HG02885 (cell line): ENCODE results near the gene RAB30.
"Not testable (repeated sequence)": the region's sequence is repeated elsewhere in the genome, so short reads cannot be mapped to it uniquely, and the experiment has no call there.

Source experiments
- ATAC-seq: cut with Tn5 transposase; IDR thresholded peaks from one replicate; pipeline ENCODE4 v1.9.1; 2021; ENCODE audit warnings: mild to moderate bottlenecking; ENCODE audit not compliant: unreplicated experiment, poor library complexity

RAB30 gene

DNA sequence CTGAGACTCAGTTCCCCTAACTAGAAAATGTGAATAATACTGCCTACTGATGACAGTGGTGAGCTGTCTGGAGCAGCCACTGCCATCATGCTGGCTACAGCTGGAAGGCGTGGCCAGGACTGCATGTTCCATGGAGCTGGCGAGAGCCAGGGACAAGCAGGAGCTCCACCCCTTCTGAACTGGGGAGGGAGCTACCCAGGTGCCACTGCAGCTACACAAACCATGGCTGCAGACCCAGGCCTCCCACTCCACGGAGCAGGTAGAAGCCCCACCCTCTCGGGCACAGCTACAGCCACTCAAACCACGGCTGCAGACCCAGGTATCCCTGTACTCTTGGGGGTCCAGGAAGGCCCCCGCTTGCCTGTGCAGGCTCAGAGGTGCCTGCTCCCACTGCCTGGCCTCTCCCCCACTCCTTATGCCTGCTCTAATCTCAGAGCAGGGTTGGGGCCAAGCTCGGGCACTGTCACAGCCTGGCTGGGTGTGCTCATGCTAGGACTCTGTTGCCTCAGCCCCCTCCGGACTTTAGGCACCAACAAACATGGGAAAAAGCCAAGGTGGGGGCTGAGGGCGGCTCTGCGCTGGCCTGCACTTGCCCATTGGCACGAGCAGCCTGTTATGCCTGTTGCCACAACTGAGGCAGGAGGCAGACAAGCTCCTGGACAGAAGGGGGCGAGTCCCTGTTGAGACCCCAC, 51.7 kb downstream of the RAB30 start:
- no peak for ATAC-seq

DNA sequence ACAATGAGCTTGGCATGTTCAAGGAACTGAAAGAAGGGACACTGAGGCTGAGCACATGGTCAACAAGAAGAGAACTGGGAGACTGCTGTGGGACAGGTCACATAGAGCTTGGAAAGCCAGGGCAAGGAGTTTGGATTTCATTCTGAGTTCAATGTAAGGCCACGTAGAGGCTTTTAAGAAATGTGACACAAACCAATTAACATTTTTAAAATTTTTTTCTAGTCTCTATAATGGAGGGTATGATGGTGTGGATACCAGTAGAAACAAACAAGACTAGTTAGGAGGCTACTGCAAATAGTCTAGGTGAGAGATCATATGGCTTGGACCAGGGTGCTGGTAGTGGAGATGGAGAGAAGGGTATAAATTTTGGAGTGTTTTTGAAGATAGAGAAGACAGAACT, 56.7 kb downstream of the RAB30 start:
- no peak for ATAC-seq

DNA sequence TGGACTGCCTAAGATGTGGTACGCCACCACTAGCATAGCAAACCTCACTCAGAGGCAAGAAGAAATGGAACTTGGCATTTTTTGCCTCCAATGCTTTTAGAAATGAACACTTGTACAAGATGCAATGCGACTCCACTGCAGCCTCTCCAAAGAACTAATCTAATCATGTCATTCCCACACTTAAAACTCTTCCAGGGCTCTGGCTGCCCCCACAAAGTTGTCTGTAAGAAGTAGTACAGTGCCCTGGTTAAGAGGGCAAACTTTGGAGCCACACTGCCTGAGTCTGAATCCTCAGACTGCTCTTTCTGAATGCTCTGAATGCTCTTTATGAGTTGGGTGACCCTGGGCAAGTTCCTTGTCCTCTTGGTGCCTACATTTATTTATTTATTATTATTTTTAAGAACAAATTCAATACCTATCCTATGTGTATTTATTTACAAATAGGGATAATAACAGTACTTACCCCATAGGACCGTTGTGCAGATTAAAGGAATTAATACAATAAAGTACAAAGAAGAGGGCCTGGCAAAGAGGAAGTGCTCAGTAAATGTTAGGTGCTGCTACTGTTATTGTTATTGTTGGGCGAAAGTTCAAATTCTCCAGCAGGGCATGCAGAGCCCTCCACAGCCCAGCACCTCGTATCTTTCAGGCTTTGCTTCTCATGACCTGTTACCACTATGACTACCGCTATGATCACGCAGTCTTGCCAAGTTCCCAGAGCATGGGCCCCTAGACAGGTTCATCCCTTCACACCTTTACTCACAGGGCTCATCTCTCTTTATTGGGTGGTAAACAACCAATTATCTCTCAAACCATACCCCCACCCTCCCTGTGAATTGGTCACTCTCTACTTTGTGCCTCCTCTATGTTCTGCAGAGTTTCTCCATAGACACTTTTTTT, 59.3 kb downstream of the RAB30 start:
- ATAC-seq = no peak

DNA sequence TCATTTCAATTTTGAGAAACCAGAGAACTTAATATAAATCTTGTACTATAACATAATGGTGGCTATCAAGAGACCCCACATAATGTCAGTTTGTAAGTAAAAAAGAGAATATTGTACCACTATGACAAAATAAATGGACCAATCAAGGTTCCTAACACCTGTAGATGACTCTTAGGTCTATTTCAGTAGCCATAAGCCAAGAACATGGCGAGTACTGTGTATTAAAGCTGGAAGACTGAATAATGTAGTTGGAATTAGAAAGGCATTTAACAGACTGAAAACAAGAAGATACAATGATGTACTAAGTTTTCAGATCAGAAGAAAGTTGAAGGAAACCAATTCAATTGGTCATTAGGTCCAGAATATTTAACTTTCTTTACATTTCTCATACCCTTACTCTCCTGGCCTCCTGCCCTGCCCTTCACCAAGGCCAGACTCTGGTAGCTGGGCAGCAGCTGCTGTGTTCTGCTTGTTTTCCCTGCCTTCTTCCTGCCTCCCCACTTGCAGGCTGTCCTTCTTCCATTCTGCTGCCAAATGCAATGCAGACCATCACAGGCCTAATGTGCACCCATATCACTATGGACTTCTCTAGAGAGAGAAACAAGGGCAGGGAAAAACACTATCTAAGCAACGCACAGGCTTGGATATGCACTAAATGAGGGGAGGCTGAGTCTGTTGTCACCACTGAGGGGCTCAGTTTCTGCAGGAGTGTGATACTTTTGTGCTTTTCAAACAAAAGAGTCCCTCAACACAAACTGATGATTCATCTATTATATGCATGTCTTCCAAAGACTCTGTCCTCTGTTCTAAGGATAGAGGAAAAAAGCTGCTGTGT, 60.1 kb downstream of the RAB30 start:
- no peak for ATAC-seq

DNA sequence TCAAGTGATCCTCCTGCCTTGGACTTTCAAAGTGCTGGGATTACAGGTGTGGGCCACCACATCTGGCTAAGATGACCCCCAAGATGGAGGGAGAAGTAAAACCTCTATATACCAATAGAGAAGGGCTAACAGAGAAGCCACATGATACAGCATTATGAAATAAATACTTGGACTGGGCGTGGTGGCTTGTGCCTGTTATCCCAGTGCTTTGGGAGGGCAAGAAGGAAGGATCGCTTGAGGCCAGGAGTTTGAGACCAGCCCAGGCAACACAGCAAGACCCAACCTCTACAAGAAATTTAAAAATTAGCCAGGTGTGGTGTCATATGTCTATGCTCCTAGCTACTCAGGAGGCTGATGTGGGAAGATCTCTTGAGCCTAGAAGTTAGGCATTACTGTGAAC, 61.7 kb downstream of the RAB30 start:
- no peak for ATAC-seq

DNA sequence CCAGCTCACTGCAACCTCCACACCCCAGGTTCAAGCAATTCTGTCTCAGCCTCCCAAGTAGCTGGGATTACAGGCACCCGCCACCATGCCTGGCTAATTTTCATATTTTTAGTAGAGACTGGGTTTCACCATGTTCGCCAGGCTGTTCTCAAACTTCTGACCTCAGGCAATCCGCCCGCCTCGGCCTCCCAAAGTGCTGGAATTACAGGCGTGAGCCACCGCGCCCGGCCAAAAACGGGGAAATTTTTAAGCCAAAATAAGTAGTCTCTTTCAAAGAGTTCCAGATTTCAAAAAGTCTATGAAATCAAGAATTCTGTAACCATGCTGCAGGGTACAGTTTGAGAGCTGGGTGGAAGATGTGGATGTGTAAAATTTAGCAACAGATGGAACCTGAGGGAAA, 62.6 kb downstream of the RAB30 start:
- ATAC-seq = not testable (repeated sequence)

DNA sequence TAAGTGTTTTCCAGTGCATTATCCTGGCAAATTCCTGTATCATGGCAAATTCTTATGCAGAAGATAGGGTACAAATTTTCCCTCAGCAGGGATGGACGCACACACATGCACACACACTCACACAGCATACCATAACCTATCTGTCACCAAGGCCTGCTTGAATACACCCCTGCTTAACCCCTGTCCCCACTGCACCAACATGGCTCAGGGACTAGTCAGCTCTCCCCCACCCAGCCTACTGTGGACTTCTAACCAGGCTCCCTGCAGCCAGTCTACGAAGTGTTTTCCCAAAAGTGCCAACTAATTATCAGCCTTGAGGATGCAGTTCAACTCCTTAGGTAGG, 63.1 kb downstream of the RAB30 start:
- ATAC-seq = no peak

DNA sequence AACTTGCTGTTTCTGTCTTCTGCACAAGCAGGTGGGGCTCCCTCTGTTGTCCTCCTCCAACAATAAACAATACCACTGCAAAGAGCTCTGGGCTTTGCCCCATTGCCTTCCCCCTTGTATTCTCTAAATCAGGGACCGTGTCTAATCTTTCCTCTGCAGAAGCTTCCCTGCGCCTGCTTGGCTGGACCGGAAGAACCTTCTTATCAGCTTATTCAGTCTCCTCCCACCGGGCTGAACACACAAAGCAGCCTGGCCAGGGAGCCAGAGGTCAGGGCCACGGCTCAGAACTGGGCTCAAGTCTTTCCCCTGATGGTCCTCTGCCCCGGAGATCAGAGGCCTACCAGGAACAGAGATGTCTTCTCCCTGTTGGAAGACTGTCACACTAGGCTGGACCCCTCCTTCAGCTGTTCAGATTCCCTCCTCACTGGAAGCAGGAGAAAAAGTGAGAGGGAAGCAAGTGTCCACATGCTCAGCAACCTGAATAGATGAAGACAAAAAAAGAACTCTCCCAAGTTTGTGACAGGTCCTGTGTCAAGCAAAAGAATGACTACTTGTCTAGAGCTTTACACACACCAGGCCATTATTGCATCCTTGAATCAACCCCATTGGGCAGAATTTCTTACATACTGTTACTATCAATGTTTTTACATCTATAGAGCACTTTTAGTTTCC, 63.7 kb downstream of the RAB30 start:
- ATAC-seq = peak; percentile 68

DNA sequence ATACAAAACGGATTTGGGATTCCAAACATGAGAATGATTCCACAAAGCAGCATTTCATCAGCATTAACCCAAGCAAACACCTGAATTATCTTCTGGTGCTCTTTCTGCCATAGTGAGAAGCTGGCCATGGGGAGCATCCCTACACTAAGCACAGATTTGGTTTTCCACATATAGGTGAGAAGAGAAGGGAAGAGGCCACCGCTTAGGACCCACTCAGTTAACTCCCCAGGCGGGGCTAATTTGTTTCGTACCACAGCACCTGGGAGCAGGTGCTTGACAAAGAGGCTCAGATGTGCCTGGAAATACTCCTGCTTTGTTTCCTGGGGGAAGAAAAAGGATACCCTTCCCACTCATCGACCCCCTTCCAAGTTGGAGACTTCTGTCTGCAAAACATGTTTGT, 64.2 kb downstream of the RAB30 start:
- no peak for ATAC-seq

DNA sequence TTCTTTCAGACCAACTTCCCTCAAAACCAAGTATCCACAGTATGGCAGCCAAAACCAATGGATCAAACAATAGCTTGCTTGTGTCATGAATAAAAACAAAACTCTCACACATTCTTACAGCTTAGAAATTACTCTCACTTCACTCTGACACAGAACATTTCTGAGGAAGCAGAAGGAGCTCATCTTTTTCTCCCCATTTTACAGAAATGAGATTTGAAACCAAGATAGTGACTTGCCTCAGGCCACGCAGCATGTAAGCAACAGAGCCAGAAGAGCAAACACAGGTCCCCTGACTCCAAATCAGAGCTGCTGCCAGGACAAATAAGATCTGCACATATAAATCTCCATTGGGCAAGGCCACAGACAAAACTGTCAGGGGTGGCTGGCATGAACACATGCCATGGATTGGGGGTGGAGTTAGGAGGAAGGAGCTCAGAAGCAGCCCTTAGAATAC, 64.8 kb downstream of the RAB30 start:
- peak; percentile 80 for ATAC-seq

DNA sequence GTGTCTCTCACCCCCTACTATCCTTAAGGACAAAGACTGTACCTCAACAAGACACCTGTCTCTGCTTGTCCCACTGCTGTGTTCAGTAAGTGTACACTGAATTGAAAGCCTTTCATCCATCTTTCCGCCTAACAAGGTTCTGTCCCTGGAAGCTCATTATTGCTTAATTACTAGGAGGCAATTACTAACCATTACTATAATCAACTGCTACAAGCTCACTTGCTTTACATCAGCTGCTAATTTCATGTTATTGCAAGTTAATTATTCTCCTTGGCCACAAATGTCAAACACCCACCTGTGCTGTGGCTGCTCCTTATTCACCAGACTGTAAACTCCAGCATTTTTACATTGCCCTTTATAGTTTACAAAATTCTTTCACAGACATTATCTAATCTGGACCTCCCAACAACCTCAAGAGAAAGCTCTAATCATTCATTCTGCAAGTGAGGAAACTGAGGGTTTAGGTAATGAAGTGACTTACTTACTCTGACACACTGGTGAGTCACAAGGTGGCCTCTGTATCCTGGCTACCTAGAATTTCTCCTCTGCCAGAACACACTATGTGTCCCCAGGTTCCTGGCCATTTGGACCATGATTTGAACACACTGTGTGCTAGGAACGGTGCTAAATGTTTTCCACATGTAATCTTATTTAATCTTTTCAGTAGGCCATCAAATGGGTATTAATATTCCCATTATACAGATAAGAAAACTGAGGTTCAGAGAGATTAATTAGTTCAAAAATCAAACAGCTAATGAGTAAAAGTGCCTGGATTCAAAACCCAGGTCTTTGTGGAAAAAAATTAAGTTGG, 66.7 kb downstream of the RAB30 start:
- no peak for ATAC-seq

DNA sequence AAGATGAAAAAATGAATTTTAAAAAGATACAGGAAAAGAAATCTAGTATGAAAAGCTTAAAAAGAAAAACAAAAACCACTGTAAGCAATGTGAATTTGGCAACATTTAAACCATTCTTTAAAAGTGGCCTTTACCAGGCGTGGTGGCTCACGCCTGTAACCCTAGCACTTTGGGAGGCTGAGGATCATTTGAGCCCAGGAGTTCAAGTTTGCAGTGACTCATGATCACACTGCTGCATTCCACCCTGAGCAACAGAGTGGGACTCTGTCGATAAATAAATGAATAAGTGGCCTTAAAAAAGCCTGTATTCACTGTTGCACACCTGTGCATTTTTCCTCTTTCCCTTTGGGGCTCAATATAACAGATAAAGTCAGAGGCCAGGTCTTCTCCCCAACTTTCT, 69.2 kb downstream of the RAB30 start:
- ATAC-seq = no peak

DNA sequence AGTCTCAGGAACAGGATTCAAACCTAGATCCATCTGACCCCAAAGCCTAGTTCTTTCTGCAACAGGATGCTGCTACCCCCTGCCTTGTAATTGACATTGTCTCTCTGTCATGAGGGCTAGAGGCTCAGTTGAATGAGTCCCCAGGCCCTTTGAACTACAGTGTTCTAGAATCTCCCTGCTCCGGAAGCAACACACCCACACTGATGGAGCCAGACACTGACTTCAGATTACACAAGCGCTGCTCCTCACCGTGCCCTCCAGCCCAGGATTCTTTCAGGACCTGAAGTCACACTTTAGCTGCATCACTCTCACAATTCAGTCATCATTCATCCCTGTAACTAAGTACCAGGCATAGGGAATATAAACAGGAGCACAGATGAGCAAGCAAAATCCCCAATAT, 69.6 kb downstream of the RAB30 start:
- ATAC-seq = no peak

DNA sequence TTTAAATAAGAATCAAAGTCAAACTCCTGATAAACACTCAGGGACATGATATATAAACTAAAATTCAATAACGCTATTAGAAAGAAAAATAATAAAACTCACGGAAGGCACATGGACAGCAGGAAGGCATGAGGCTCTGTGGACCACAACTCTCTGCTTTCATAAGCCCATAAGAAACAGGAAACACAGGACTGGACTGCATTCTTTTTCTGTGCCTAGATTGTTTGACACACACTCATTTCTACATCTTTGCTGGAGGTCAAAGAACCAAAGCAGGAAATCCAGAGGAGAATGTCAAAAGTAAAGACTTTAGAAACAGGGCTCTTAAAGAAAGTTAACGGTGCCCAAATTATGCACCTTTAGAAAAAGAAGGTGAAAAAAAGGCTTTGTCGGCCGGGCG, 71.3 kb downstream of the RAB30 start:
- no peak for ATAC-seq

DNA sequence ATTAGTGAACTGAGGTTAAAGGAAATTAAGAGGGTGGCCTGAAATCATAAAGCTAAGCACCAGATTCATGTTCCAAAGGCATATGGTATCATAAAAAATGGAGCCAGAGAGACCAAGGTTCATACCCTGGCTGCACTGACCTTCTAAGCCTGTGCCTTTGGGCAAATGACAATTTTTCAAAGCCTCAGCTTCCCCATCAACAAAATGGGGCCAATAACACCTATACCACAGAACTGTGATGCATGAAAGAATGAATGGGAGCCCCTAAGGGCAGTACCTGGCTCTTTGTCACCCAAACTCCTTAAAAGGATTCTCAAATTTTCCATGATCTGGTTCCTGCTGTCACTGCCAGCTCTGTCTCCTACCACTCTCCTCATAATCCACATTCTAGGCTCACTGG, 72.5 kb downstream of the RAB30 start:
- ATAC-seq = no peak

DNA sequence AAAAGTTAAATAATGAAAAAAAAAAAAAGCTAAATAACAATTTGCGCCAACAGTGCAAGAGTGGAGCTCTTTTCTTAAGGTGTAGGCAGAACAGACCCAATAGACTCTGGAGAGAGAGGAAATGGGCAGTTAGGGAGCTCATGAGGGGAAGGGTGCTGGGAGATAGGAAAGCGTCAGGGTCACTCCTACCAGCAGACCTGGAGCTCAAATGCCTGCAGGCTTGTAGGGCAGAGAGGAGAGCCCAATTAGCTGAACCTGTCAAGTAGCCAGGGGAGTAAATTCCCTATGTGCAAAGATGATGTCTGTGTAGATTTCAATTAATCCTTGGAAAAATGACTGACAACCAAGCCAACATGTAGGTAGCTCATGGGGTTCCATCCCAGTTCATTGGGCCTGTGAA, 73.0 kb downstream of the RAB30 start:
- ATAC-seq = no peak

DNA sequence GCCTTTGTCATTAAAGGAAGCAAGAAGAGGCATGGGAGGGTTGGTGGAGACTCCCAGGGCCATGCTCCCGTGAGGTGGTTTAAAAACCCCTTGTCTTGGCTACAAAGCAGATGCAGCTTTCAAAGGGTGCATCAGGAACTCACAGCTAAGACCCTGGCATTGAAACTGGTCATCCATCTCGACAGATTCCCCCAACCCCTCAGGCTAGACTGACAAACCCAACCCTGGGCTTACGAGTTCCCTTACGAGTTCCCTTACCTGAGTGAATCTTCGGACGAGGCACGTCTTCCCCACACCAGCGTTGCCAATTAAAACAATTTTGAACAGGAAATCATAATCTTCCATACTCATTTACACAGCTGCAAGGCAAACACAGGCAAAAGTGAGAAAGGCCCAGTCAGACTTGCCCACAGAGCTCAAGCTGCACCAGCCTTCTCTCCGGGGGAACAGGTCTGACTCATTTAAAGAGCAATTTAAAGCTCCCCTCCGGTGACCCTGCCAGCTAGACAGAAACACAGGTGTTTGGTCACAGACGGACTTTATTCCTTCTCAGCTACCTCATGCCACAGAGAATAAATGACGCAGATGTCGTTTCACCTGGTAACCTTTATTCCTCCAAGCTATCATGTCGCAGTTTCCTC, 74.6 kb downstream of the RAB30 start:
- peak; percentile 91 for ATAC-seq

DNA sequence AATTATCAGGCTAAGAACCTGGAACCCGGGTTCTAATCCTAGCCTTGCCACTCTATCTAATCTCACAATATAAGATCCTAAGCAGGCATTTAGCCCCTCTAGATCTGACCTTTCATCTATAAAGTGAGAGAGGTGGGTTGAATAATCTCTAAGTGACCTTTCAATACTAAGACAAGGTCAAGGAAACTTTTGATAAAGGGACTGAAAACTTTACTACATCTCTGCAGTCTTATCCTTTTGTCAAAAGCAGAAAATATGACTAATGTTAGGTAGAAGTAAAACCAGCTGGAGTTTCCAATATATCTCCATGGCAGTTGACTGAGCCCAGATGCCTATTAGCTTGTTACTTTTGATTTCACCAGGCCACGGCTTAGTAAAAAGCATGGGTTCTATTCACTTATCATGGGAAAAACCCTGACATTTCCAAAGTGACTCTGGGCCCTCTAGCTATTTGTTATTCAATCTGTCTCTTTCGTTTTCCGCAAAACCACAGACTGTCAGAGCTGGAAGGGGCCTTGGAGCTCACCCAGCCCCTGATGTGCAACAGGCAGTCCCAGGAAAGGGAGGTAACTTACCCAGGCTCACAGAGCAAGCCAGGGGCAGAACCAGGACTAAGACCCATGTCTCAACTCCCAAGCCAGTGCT, 75.8 kb downstream of the RAB30 start:
- peak; percentile 24 for ATAC-seq

DNA sequence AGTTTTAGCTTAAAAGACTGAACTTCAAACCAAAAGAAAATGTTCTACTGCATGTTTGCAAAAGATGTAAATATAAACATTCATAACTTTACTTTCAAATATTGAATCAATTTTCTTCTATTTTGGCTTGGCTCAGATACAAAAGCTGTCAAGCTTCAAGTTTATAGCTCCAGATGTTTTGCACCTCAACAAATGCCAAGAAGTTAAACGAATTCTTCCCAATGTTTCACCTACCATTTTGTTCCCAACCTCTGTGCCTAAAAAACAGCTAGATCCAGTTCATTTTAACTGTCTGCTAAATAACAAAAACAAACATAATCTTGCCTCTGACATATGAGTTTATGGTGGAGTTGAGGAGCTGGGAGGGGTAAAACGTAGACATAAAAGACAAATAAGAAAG, 76.5 kb downstream of the RAB30 start:
- ATAC-seq = no peak
